NCI-H1092 (cell line): ENCODE data around the gene C10orf90.

Experiments used
- DNase-seq: peaks from one replicate; lab custom pipeline; 2025; lab: John Stamatoyannopoulos, UW

C10orf90 gene

GRCh38 chr10:126503392-126504062 is 167.0 kb downstream of the C10orf90 start:
- DNase-seq = no peak

- DNase-seq = no peak
Observed at GRCh38 chr10:126502441-126502840, 168.1 kb downstream of the C10orf90 start.

DNA sequence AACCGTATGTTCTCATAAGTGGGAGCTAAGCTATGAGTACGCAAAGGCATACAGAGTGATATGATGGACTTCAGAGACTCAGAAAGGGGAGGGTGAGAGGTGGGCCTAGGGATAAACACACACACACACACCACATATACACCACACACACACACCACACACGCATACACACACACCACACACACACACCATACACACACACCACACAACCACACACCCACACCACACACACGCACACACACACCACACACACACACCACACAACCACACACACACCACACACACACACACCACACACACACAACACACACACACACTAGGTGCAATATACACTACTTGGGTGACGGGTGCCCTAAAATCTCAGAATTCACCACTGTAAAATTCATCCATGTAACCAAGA is 168.7 kb downstream of the C10orf90 start:
- no peak for DNase-seq

- DNase-seq = no peak
Observed at GRCh38 chr10:126500866-126501265, 169.6 kb downstream of the C10orf90 start.

DNA sequence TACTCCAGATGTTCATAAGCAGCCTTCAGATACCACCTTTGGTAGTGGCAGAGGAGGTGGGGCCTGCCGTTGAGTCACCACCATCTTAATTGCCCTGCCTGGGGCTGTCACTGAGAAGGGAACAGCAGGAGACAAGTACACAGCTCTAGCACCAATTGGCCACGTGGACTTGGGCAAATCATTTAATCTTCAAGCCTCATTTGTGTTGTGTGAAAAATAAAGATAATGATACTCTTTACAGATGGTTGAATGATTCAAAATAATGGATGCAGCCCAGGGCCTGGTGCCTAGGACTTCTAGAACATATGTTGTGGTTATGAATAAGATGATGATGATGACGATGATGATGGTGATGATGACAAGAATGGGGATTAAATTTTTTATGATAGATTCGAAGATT is 170.3 kb downstream of the C10orf90 start:
- DNase-seq = no peak

DNA sequence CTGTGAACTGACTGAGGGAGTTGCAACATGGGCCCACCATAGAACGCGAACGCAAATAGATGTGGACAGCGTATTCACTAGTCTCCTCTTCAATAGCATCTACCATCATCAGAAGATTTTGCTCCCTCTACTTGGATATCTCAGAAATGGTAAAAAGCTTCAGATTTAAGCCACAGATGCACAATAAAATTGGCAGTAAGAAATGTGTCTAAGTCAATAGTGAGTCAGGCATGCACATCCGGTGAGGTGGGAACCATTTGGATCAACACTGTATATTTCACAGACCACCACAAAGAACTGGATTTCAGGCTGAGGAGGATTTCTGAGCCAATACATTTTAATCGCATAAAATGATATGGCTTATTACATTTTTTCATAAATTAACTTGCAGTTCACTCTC is 170.7 kb downstream of the C10orf90 start:
- DNase-seq = no peak

DNA sequence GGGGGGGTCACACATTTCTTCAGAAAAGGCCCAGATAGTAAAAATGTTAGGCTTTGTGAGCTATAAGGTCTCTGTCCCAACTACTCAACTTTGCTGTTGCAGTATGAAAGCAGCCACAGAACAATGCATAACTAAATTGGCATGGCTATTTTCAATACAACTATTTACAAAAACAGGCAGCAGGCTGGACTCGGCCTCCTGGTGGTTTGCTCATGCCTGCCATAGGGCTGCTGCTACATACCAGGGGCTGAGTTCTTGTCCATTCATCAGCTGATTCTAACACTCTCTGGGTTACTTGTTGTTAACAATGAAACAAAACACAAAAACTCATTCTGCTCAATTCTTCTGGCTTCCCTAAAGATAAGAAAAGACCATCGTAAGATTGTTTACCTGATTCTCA is 172.8 kb downstream of the C10orf90 start:
- no peak for DNase-seq

DNA sequence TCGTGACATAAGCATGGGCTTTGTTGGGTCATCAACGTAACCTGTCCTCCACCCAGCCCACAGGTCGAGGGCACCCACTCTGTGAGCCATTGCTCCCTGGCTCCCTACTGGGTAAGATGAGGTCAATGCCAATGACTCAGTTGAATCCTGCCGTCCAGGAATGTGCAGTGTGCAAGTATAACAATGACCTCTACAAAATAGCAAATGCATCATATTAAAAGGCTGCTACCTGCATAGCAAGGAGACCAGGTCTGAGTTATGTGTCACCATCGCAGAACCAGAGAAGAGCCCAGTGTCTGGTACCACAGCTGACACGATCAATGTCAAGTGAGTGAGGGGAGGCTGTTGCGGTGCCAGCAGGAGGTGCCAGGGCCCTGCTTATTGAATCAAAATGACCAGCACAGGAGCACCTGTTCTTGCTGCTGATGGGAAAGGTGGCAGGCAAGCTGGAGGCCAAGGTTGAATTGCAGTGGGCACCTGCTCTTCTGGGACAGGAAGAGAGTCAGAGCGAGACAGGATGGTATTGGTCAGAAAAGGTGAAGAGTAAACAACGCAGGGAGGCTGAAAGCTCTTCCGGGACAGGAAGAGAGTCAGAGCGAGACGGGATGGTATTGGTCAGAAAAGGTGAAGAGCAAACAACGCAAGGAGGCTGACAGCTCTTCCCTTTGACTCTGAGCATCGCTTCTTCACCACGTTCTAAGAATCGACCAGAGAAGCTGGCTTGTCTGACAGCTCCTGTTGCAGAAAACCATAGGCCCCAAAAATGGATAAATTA is 173.5 kb downstream of the C10orf90 start:
- no peak for DNase-seq

DNA sequence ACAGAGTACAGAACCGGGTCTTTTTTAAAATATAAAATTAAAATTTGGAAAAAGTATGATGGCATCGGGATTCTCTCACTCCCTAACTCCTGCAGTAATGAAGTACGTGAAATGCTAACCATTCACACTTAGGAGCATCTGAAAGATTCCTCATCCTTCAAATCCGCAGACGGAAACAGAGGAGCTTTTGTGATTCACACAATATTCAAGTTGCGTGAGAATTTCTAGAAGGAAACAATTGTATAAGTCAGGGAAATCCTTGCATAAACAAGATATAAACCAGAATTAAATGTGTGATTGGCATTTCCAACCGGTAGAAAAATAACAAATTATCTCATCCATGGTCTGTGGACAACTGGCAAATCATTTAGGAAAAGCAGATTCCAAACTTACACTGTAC is 179.0 kb downstream of the C10orf90 start:
- DNase-seq = no peak

GRCh38 chr10:126481181-126481580 is 189.3 kb downstream of the C10orf90 start:
- DNase-seq = no peak

GRCh38 chr10:126480648-126481047 is 189.8 kb downstream of the C10orf90 start:
- DNase-seq = no peak

- no peak for DNase-seq
Observed at GRCh38 chr10:126479280-126479895, 191.1 kb downstream of the C10orf90 start.

DNA sequence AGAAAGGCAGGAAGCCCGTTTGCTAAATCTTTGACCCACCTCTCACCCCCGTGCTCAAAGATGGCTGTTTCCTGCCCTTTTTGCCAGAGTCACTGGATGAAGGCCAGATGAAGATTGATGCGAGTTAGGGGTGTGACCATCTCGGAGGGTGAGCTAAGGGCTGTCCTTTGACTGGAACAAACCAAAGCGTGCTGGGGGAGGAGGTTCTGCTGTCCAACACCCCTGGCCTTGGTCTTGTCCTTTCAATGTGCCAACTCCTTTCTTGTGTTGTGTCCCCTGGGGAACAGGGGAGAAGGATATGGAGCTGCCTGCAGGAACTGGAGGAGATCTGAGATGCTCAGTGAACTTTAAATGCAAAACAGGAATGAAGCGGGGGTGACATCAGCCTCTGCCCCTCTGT is 191.9 kb downstream of the C10orf90 start:
- DNase-seq = no peak

DNA sequence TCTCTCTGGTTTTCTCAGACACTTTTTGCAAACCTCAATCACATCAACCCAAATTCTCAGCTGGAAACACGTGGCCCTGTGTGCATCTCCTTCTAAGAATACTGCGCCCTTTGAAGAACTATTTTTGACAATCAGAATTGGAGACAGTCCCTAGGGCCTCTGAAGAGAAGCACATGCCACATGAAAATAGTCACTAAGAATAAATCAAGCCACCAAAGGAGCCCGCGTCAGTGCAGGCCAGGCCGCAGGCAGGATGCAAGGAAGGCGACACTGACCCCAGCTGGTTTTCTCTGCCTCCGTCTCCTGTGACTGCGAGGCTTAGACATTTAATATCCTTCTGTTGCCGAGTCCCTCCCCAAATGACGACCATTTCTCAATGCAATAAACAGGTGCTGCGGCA is 194.2 kb downstream of the C10orf90 start:
- DNase-seq = no peak

- DNase-seq = peak; percentile 17
Observed at GRCh38 chr10:126475074-126475691, 195.3 kb downstream of the C10orf90 start.

DNA sequence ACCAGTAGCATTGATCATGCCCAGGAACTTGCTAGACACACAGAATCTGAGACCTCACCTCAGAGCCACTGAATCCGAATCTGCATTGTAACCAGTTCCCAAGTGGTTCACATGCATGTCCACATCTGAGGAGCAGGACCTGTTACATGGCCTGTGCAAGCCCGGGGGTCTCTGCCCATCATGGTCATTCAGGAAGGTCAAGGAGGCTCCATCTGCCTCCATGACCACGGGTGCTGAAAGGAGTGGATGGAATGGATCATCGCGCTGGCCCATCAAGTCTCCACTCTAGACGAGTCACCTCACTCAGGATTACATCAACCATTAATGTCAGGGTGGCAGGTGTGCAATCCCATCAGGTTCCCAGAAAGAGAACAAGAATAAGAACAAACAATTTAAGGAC is 196.5 kb downstream of the C10orf90 start:
- DNase-seq = no peak

GRCh38 chr10:126470991-126471390 is 199.5 kb downstream of the C10orf90 start:
- DNase-seq = no peak

- no peak for DNase-seq
Observed at GRCh38 chr10:126469692-126470091, 200.8 kb downstream of the C10orf90 start.

GRCh38 chr10:126468876-126469643 is 201.4 kb downstream of the C10orf90 start:
- no peak for DNase-seq

DNA sequence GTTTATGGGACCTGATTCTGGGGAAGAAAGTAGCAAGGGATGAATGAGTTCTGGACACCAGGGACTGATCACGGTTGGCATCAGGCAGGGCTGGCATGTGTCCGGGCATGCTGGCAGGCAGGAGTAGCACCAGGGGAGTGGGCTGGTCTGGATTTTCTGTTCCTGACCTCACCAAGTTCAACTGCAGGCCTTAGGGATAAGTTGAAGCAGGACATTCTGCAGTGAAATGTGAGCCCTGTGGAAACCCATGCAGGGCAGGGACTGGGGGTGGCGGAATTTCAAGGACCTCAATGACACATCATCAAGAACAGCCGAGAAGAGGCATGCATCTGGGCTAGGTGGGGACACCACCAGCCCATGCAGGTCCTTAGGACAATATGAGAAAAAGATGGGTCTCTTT is 202.0 kb downstream of the C10orf90 start:
- no peak for DNase-seq

GRCh38 chr10:126465771-126466170 is 204.7 kb downstream of the C10orf90 start:
- no peak for DNase-seq

DNA sequence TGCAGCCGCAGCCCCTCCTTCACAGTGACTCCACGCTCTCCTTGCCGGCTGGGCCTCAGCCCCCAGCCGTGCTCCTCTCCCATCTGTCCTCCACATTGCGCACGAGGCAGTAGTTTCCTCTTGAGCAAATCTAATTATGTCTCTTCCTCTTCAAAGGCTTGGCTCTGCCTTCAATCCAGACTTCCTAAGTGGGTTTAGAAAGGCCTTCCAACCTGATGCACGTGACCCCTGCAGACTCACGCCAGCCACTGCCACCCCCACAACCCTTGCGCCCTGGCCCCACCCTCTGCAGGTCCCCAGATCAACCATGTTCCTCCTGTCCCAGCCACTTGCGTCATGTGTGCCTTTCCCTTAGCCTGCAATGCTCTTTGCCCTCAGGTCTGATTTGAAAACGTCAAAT is 207.2 kb downstream of the C10orf90 start:
- no peak for DNase-seq
